ENCODE results near the gene NCCRP1.
A peak's percentile ranks its signal among the peaks of the same experiment; 100 is the strongest.

The NCCRP1 gene

GRCh38 chr19:39180749-39181148, 16.0 kb upstream of the NCCRP1 start:
- TF ChIP-seq POLR2A (IDR thresholded peaks at IDR 0.05; ENCODE audit: low read depth, low read length): no peak
- DNase-seq (ENCODE audit: insufficient read length, low spot score) (no peak), FAIRE-seq (no peak)

- no peak for TF ChIP-seq POLR2A (IDR thresholded peaks at IDR 0.05; ENCODE audit: low read depth, low read length)
- FAIRE-seq (no peak), DNase-seq (ENCODE audit: insufficient read length, low spot score) (no peak)
Observed at GRCh38 chr19:39181500-39182173, 15.1 kb upstream of the NCCRP1 start.

GRCh38 chr19:39182174-39182505, 14.6 kb upstream of the NCCRP1 start:
- no peak for DNase-seq (ENCODE audit: insufficient read length, low spot score)
- FAIRE-seq: no peak

GRCh38 chr19:39183104-39183503, 13.7 kb upstream of the NCCRP1 start:
- no peak for TF ChIP-seq POLR2A (IDR thresholded peaks at IDR 0.05; ENCODE audit: low read depth, low read length)
- DNase-seq (ENCODE audit: insufficient read length, low spot score) (no peak), FAIRE-seq (no peak)

More at GRCh38 chr19:39182174-39182505, 14.6 kb upstream of the NCCRP1 start:
- no peak for TF ChIP-seq POLR2A (IDR thresholded peaks at IDR 0.05; ENCODE audit: low read depth, low read length)

- TF ChIP-seq POLR2A (IDR thresholded peaks at IDR 0.05; ENCODE audit: low read depth, low read length): no peak
- DNase-seq (ENCODE audit: insufficient read length, low spot score): no peak
- no peak for FAIRE-seq
Observed at GRCh38 chr19:39186391-39186790, 10.4 kb upstream of the NCCRP1 start.

GRCh38 chr19:39187552-39187943, 9.2 kb upstream of the NCCRP1 start:
- DNase-seq (ENCODE audit: insufficient read length, low spot score) (no peak), FAIRE-seq (no peak)

GRCh38 chr19:39188960-39189359, 7.8 kb upstream of the NCCRP1 start:
- DNase-seq (ENCODE audit: insufficient read length, low spot score): no peak
- FAIRE-seq: no peak
- no peak for TF ChIP-seq POLR2A (IDR thresholded peaks at IDR 0.05; ENCODE audit: low read depth, low read length)

More at GRCh38 chr19:39187552-39187943, 9.2 kb upstream of the NCCRP1 start:
- TF ChIP-seq POLR2A (IDR thresholded peaks at IDR 0.05; ENCODE audit: low read depth, low read length): no peak

GRCh38 chr19:39190768-39191167, 6.0 kb upstream of the NCCRP1 start:
- no peak for FAIRE-seq
- DNase-seq (ENCODE audit: insufficient read length, low spot score): no peak
- TF ChIP-seq POLR2A (IDR thresholded peaks at IDR 0.05; ENCODE audit: low read depth, low read length): no peak

GRCh38 chr19:39192846-39193245, 3.9 kb upstream of the NCCRP1 start:
- no peak for TF ChIP-seq POLR2A (IDR thresholded peaks at IDR 0.05; ENCODE audit: low read depth, low read length)
- no peak for DNase-seq (ENCODE audit: insufficient read length, low spot score)
- FAIRE-seq: no peak

- DNase-seq (ENCODE audit: insufficient read length, low spot score) (peak; percentile 49), FAIRE-seq (no peak)
- no peak for TF ChIP-seq POLR2A (IDR thresholded peaks at IDR 0.05; ENCODE audit: low read depth, low read length)
Observed at GRCh38 chr19:39193803-39194202, 3.0 kb upstream of the NCCRP1 start.

- no peak for DNase-seq (ENCODE audit: insufficient read length, low spot score)
- TF ChIP-seq POLR2A (IDR thresholded peaks at IDR 0.05; ENCODE audit: low read depth, low read length): no peak
- FAIRE-seq: no peak
Observed at GRCh38 chr19:39194832-39195542, 1.8 kb upstream of the NCCRP1 start.

GRCh38 chr19:39195755-39196154, 1.0 kb upstream of the NCCRP1 start:
- TF ChIP-seq POLR2A (IDR thresholded peaks at IDR 0.05; ENCODE audit: low read depth, low read length): no peak

GRCh38 chr19:39196320-39196719, 444 bp upstream of the NCCRP1 start:
- no peak for FAIRE-seq
- DNase-seq (ENCODE audit: insufficient read length, low spot score): no peak

More at GRCh38 chr19:39195755-39196154, 1.0 kb upstream of the NCCRP1 start:
- FAIRE-seq (no peak), DNase-seq (ENCODE audit: insufficient read length, low spot score) (no peak)

GRCh38 chr19:39197808-39198207, 1.0 kb downstream of the NCCRP1 start:
- no peak for TF ChIP-seq POLR2A (IDR thresholded peaks at IDR 0.05; ENCODE audit: low read depth, low read length)
- no peak for FAIRE-seq
- DNase-seq (ENCODE audit: insufficient read length, low spot score): peak; percentile 81

More at GRCh38 chr19:39196320-39196719, 444 bp upstream of the NCCRP1 start:
- TF ChIP-seq POLR2A (IDR thresholded peaks at IDR 0.05; ENCODE audit: low read depth, low read length): no peak

GRCh38 chr19:39199025-39199424, 2.3 kb downstream of the NCCRP1 start:
- TF ChIP-seq POLR2A (IDR thresholded peaks at IDR 0.05; ENCODE audit: low read depth, low read length): no peak
- FAIRE-seq: no peak
- peak; percentile 88 for DNase-seq (ENCODE audit: insufficient read length, low spot score)

Measured in H54 (cell line).